ENCODE results near the gene CSN3. TPM values are rescaled to one million over a fixed set of nuclear protein-coding genes. Genes with fewer than 3 reads are reported as not detected.
"Not testable (repeated sequence)": the region's sequence is repeated elsewhere in the genome, so short reads cannot be mapped to it uniquely, and the experiment has no call there.

Gene CSN3, protein sequence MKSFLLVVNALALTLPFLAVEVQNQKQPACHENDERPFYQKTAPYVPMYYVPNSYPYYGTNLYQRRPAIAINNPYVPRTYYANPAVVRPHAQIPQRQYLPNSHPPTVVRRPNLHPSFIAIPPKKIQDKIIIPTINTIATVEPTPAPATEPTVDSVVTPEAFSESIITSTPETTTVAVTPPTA
- polyA plus RNA-seq (2013) = not detected

DNA sequence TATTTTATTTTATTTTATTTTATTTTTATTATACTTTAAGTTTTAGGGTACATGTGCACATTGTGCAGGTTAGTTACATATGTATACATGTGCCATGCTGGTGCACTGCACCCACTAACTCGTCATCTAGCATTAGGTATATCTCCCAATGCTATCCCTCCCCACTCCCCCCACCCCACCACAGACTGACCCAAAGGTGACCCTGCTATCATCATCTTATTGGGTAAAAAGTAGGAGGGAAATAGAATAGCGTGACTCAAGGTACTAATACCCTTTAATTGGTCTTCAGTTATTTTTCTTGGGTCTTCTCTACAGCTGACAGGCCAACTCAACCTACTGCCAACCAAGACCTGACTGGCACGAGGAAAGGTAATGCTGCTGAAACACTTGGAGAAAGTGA, at the start of gene CSN3:
Gene CSN3, plus strand, starts transcription at position 301 of the 400 bp plus-strand sequence. CDS start 2,223 bp downstream, outside the sequence.
- POLR2A ChIA-PET, CTCF ChIA-PET: not testable (repeated sequence)

DNA sequence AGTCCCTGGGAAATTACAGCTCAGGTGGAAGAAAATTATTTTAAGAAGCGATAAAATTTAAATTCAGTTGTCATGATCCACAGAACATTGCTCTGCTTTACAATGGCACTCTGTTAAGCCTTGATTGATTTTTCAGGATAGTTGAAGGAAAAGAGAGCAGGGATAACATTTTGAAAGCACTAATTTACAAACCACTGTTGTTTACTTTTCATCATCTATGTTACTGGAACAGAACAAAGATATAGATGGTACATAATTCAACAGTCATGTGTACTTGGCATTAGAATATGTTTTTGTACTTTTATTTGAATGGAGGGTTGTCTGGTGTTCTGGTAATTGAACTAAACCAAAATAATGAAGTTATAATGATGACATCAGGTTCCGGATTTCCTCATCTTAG, 49.5 kb upstream of the CSN3 start:
- DNase-seq = no peak
- Histone ChIP-seq H3K27me3 (replicated peaks in 2 of 5; ENCODE audit: control insufficient read depth in 4 of 5, insufficient read depth in 5 of 5, low read length in 4 of 5) (no peaks in the 10 kb centered on the region), H3K4me1 (ENCODE audit: control extremely low read depth in 1 of 4, control insufficient read depth in 4 of 4, insufficient read depth in 4 of 4, low read length in 3 of 4) (no peaks in the 10 kb centered on the region), H3K27ac (ENCODE audit: insufficient read depth in 1 of 2, low read depth in 1 of 2, low read length in 2 of 2, poor library complexity in 1 of 2, severe bottlenecking in 2 of 2) (no peak overlapping the region), H3K4me3 (ENCODE audit: control insufficient read depth in 1 of 7, extremely low read depth in 1 of 7, insufficient read depth in 4 of 7, low read depth in 2 of 7, low read length in 6 of 7) (no peak overlapping the region), H3K36me3 (ENCODE audit: control insufficient read depth in 4 of 4, insufficient read depth in 4 of 4, low read length in 3 of 4) (no peaks in the 10 kb centered on the region), H3K9me3 (ENCODE audit: control extremely low read depth in 1 of 5, control insufficient read depth in 4 of 5, insufficient read depth in 2 of 5, low read depth in 1 of 5, low read length in 4 of 5) (no peaks in the 10 kb centered on the region)
- CTCF ChIA-PET = no interaction called here
- POLR2A ChIA-PET = no interaction called here
- no CpG with 5 or more reads among the region's 2 CpGs for WGBS (ENCODE audit: insufficient coverage)

More for the DNA sequence above, at the start of gene CSN3:
- H3K27me3 ChIP-seq (replicated peaks in 2 of 5; ENCODE audit: control insufficient read depth in 4 of 5, insufficient read depth in 5 of 5, low read length in 4 of 5); H3K27ac ChIP-seq (ENCODE audit: insufficient read depth in 1 of 2, low read depth in 1 of 2, low read length in 2 of 2, poor library complexity in 1 of 2, severe bottlenecking in 2 of 2); H3K9me3 ChIP-seq (ENCODE audit: control extremely low read depth in 1 of 5, control insufficient read depth in 4 of 5, insufficient read depth in 2 of 5, low read depth in 1 of 5, low read length in 4 of 5); H3K4me1 ChIP-seq (ENCODE audit: control extremely low read depth in 1 of 4, control insufficient read depth in 4 of 4, insufficient read depth in 4 of 4, low read length in 3 of 4); DNase-seq; H3K4me3 ChIP-seq (ENCODE audit: control insufficient read depth in 1 of 7, extremely low read depth in 1 of 7, insufficient read depth in 4 of 7, low read depth in 2 of 7, low read length in 6 of 7); H3K36me3 ChIP-seq (ENCODE audit: control insufficient read depth in 4 of 4, insufficient read depth in 4 of 4, low read length in 3 of 4): not testable (repeated sequence)
- WGBS (ENCODE audit: insufficient coverage) = 100% methylated on average over 1 of the region's 3 CpGs

DNA sequence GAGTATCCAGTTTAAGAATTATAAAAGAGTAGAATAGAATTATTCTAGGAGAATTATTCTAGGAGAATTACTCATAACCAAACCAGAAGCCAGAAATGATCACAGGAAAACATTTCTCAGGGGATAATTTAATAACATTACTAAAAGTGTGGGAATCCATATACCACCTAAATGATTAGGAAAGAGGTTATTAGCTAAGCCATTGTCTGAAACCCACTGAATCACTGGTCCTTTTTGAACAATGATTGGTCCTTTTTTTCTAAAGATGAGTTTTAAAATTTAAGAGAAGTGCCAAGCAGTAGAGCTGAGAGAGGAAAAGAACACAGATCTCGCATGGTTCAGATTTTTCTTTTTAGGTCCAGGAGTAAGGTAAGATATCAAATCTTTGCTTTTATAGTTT, 47.0 kb upstream of the CSN3 start, which contains the start of gene ODAM:
Gene ODAM, plus strand, starts transcription at position 301 of the 400 bp plus-strand sequence. CDS start 819 bp downstream, outside the sequence.
- H3K9me3 ChIP-seq (ENCODE audit: control extremely low read depth in 1 of 5, control insufficient read depth in 4 of 5, insufficient read depth in 2 of 5, low read depth in 1 of 5, low read length in 4 of 5) = no peaks in the 10 kb centered on the region
- no peaks in the 10 kb centered on the region for H3K4me1 ChIP-seq (ENCODE audit: control extremely low read depth in 1 of 4, control insufficient read depth in 4 of 4, insufficient read depth in 4 of 4, low read length in 3 of 4)
- no peaks in the 10 kb centered on the region for H3K36me3 ChIP-seq (ENCODE audit: control insufficient read depth in 4 of 4, insufficient read depth in 4 of 4, low read length in 3 of 4)
- no peak within 1 kb of the TSS for H3K4me3 ChIP-seq (ENCODE audit: control insufficient read depth in 1 of 7, extremely low read depth in 1 of 7, insufficient read depth in 4 of 7, low read depth in 2 of 7, low read length in 6 of 7)
- no peaks in the 10 kb centered on the region for H3K27me3 ChIP-seq (replicated peaks in 2 of 5; ENCODE audit: control insufficient read depth in 4 of 5, insufficient read depth in 5 of 5, low read length in 4 of 5)
- H3K27ac ChIP-seq (ENCODE audit: insufficient read depth in 1 of 2, low read depth in 1 of 2, low read length in 2 of 2, poor library complexity in 1 of 2, severe bottlenecking in 2 of 2) = no peak within 1 kb of the TSS
- CTCF ChIA-PET = no interaction called here
- no peak for DNase-seq
- 100% methylated on average over 1 of the region's 1 CpG for WGBS (ENCODE audit: insufficient coverage)
- POLR2A ChIA-PET = no interaction called here

DNA sequence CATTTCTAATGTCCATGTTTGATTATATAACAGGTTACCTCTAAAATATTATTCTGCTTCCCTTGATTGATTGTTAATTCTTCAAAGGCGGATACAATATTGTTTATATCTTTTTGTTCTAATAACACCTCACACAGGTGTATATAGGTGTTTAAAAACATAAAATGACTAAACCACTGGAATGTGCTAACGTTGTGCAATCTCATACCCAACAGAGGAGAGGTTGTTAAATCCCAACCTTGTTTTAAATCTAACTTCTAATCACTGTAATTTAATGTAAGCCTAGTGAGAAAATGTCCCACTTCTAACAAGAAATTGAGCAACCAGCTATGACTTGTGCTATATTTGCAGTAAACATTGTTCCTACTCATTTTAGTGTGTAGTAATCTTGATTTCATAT, 45.5 kb upstream of the CSN3 start:
- no peaks in the 10 kb centered on the region for H3K9me3 ChIP-seq (ENCODE audit: control extremely low read depth in 1 of 5, control insufficient read depth in 4 of 5, insufficient read depth in 2 of 5, low read depth in 1 of 5, low read length in 4 of 5)
- no CpG with 5 or more reads among the region's 2 CpGs for WGBS (ENCODE audit: insufficient coverage)
- no peak for DNase-seq
- no peaks in the 10 kb centered on the region for H3K36me3 ChIP-seq (ENCODE audit: control insufficient read depth in 4 of 4, insufficient read depth in 4 of 4, low read length in 3 of 4)
- CTCF ChIA-PET = no interaction called here
- POLR2A ChIA-PET = no interaction called here
- H3K4me3 ChIP-seq (ENCODE audit: control insufficient read depth in 1 of 7, extremely low read depth in 1 of 7, insufficient read depth in 4 of 7, low read depth in 2 of 7, low read length in 6 of 7) = no peak overlapping the region
- peaks cover 0 to 2% (median 0%) of the 10 kb centered on the region in 5 experiments for H3K27me3 ChIP-seq (replicated peaks in 2 of 5; ENCODE audit: control insufficient read depth in 4 of 5, insufficient read depth in 5 of 5, low read length in 4 of 5)
- H3K4me1 ChIP-seq (ENCODE audit: control extremely low read depth in 1 of 4, control insufficient read depth in 4 of 4, insufficient read depth in 4 of 4, low read length in 3 of 4) = no peaks in the 10 kb centered on the region
- H3K27ac ChIP-seq (ENCODE audit: insufficient read depth in 1 of 2, low read depth in 1 of 2, low read length in 2 of 2, poor library complexity in 1 of 2, severe bottlenecking in 2 of 2) = no peak overlapping the region

DNA sequence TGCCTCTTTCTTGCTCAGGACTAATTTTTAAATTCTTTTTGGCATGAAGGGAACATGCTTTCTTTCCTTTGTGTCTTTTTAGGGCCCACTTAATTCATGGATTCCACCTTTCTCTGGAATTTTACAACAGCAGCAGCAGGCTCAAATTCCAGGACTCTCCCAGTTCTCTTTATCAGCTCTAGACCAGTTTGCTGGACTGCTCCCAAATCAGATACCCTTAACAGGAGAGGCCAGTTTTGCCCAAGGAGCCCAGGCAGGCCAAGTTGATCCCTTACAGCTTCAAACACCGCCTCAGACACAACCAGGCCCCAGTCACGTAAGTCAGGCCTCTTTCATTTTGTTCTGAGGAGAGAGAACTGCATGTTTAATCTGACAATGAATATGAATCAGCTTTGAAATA, 44.6 kb upstream of the CSN3 start:
- no CpG with 5 or more reads among the region's 2 CpGs for WGBS (ENCODE audit: insufficient coverage)
- CTCF ChIA-PET = no interaction called here

DNA sequence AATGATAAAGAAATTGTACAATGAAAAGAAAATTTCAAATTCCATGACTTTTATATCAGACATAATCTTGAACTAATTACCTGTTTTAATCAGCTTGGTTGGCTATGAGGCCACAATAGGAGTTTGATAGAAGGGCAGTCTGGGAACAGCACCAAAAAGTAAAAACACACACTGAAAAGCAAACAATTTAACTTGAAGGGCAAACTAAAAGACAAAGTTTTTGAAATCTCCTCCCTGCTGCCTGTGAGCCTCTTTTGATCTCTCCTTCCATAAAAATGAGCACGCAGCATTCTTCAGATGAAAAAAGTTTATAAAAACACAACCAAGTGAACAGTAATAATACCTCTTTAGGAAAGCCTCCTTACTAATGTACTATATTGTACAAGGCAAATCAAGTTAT, 38.8 kb upstream of the CSN3 start:
- H3K9me3 ChIP-seq (ENCODE audit: control extremely low read depth in 1 of 5, control insufficient read depth in 4 of 5, insufficient read depth in 2 of 5, low read depth in 1 of 5, low read length in 4 of 5) = no peaks in the 10 kb centered on the region
- H3K4me1 ChIP-seq (ENCODE audit: control extremely low read depth in 1 of 4, control insufficient read depth in 4 of 4, insufficient read depth in 4 of 4, low read length in 3 of 4) = no peaks in the 10 kb centered on the region
- peaks cover 0 to 4% (median 0%) of the 10 kb centered on the region in 5 experiments for H3K27me3 ChIP-seq (replicated peaks in 2 of 5; ENCODE audit: control insufficient read depth in 4 of 5, insufficient read depth in 5 of 5, low read length in 4 of 5)
- CTCF ChIA-PET = interaction anchor here (1.2 kb wide), 1 partner anchor 20 kb away, joined by 3 read pairs; no protein-coding TSS in a partner anchor
- WGBS (ENCODE audit: insufficient coverage) = no CpG with 5 or more reads among the region's 1 CpG
- POLR2A ChIA-PET = no interaction called here
- no peaks in the 10 kb centered on the region for H3K36me3 ChIP-seq (ENCODE audit: control insufficient read depth in 4 of 4, insufficient read depth in 4 of 4, low read length in 3 of 4)
- no peak overlapping the region for H3K4me3 ChIP-seq (ENCODE audit: control insufficient read depth in 1 of 7, extremely low read depth in 1 of 7, insufficient read depth in 4 of 7, low read depth in 2 of 7, low read length in 6 of 7)
- no peak for DNase-seq
- no peak overlapping the region for H3K27ac ChIP-seq (ENCODE audit: insufficient read depth in 1 of 2, low read depth in 1 of 2, low read length in 2 of 2, poor library complexity in 1 of 2, severe bottlenecking in 2 of 2)

More for the DNA sequence above, 44.6 kb upstream of the CSN3 start:
- Histone ChIP-seq H3K36me3 (ENCODE audit: control insufficient read depth in 4 of 4, insufficient read depth in 4 of 4, low read length in 3 of 4) (no peaks in the 10 kb centered on the region), H3K4me1 (ENCODE audit: control extremely low read depth in 1 of 4, control insufficient read depth in 4 of 4, insufficient read depth in 4 of 4, low read length in 3 of 4) (no peaks in the 10 kb centered on the region), H3K27ac (ENCODE audit: insufficient read depth in 1 of 2, low read depth in 1 of 2, low read length in 2 of 2, poor library complexity in 1 of 2, severe bottlenecking in 2 of 2) (no peak overlapping the region), H3K27me3 (replicated peaks in 2 of 5; ENCODE audit: control insufficient read depth in 4 of 5, insufficient read depth in 5 of 5, low read length in 4 of 5) (peaks cover 0 to 2% (median 0%) of the 10 kb centered on the region in 5 experiments), H3K4me3 (ENCODE audit: control insufficient read depth in 1 of 7, extremely low read depth in 1 of 7, insufficient read depth in 4 of 7, low read depth in 2 of 7, low read length in 6 of 7) (no peak overlapping the region), H3K9me3 (ENCODE audit: control extremely low read depth in 1 of 5, control insufficient read depth in 4 of 5, insufficient read depth in 2 of 5, low read depth in 1 of 5, low read length in 4 of 5) (no peaks in the 10 kb centered on the region)
- POLR2A ChIA-PET = no interaction called here
- no peak for DNase-seq

DNA sequence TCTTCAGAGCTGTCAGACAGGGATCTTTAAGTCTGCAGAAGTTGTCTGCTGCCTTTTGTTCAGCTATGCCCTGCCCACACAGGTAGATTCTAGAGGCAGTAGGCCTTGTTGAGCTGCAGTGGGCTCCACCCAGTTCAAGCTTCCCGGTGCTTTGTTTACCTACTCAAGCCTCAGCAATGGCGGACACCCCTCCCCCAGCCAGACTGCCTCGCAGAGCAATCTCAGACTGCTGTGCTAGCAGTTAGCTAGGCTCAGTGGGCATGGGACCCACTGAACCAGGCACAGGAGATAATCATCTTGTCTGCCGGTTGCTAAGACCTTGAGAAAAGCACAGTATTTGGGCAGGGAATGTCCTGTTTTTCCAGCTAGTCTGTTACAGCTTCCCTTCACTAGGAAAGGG, 29.6 kb upstream of the CSN3 start:
- H3K9me3 ChIP-seq (ENCODE audit: control extremely low read depth in 1 of 5, control insufficient read depth in 4 of 5, insufficient read depth in 2 of 5, low read depth in 1 of 5, low read length in 4 of 5); H3K27me3 ChIP-seq (replicated peaks in 2 of 5; ENCODE audit: control insufficient read depth in 4 of 5, insufficient read depth in 5 of 5, low read length in 4 of 5); H3K36me3 ChIP-seq (ENCODE audit: control insufficient read depth in 4 of 4, insufficient read depth in 4 of 4, low read length in 3 of 4); CTCF ChIA-PET; H3K4me1 ChIP-seq (ENCODE audit: control extremely low read depth in 1 of 4, control insufficient read depth in 4 of 4, insufficient read depth in 4 of 4, low read length in 3 of 4); H3K4me3 ChIP-seq (ENCODE audit: control insufficient read depth in 1 of 7, extremely low read depth in 1 of 7, insufficient read depth in 4 of 7, low read depth in 2 of 7, low read length in 6 of 7); H3K27ac ChIP-seq (ENCODE audit: insufficient read depth in 1 of 2, low read depth in 1 of 2, low read length in 2 of 2, poor library complexity in 1 of 2, severe bottlenecking in 2 of 2); DNase-seq; POLR2A ChIA-PET: not testable (repeated sequence)
- WGBS (ENCODE audit: insufficient coverage) = 79% methylated on average over 4 of the region's 4 CpGs

All from common myeloid progenitor, CD34-positive (primary cell).